ENCODE results near the gene NID1.
"Not testable (repeated sequence)": the region's sequence is repeated elsewhere in the genome, so short reads cannot be mapped to it uniquely, and the experiment has no call there.

The NID1 gene

DNA sequence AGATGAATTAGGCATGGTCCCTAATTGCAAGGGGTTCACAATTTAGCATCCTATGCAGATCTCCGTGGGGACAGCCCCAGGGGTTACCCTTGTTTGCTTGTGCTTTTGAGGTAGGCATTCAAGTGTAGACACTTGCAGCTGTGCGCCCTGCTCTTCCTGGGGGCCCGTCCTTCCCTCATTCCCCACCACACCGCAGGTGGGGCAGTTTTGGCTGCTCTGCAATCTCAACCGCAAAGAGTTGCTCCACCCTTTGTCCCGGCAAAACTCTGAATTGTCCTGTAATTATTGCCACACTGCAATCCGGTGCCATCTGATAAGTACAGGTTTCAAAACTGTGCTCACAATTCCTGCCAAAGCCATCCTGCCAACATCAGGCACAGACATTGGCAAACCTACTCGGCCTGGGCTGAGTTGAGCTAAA lies 132.8 kb downstream of the NID1 start:
- Mint-ChIP-seq H3K27me3 (peaks cover 0 to under 1% of the 10 kb centered on the region in 2 donors), H3K4me3 (no peak overlapping the region), H3K36me3 (ENCODE audit: insufficient read depth) (no peaks in the 10 kb centered on the region), H3K9me3 (no peaks in the 10 kb centered on the region), H3K27ac (no peak overlapping the region), H3K4me1 (ENCODE audit: low read depth in 2 of 2) (peaks cover under 1 to 20% of the 10 kb centered on the region in 2 donors)
- ATAC-seq (replicated peaks) (no peak), DNase-seq (no peak)

- no peak for ATAC-seq (replicated peaks)
- Mint-ChIP-seq H3K9me3 (no peaks in the 10 kb centered on the region), H3K27ac (no peak overlapping the region), H3K4me1 (ENCODE audit: low read depth in 2 of 2) (peaks cover 0 to 19% of the 10 kb centered on the region in 2 donors), H3K36me3 (ENCODE audit: insufficient read depth) (no peaks in the 10 kb centered on the region), H3K4me3 (no peak overlapping the region), H3K27me3 (no peaks in the 10 kb centered on the region)
- DNase-seq: no peak
These were observed 133.6 kb downstream of the NID1 start for GRCh38 chr1:235931171-235931738.

DNA sequence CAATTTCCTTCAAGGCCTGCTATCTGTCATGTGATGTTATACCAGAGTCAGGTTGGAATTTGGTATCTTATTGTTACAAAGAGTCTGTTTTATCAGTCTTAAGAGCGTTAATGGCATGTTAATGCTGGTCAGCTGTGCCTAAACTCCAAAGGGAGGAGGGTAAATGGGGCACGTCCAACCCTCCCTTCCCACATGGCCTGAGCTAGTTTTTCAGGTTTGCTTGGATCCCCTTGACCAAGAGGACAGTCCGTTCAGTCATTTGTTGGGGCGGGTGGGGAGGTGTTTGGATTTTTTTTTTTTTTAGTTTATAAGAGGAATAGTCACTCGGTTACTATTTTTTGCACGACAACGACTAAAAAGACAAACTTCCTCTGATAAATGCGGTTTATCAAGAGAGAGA lies 134.3 kb downstream of the NID1 start:
- no peaks in the 10 kb centered on the region for H3K27me3 Mint-ChIP-seq
- H3K36me3 Mint-ChIP-seq (ENCODE audit: insufficient read depth): no peaks in the 10 kb centered on the region
- H3K4me1 Mint-ChIP-seq (ENCODE audit: low read depth in 2 of 2): peaks cover 0 to 12% of the 10 kb centered on the region in 2 donors
- ATAC-seq (replicated peaks) (no peak), DNase-seq (no peak)
- no peak overlapping the region for H3K27ac Mint-ChIP-seq
- H3K4me3 Mint-ChIP-seq: no peak overlapping the region
- no peaks in the 10 kb centered on the region for H3K9me3 Mint-ChIP-seq

GRCh38 chr1:235929216-235929615 lies 135.7 kb downstream of the NID1 start:
- H3K27me3 Mint-ChIP-seq: no peaks in the 10 kb centered on the region
- H3K4me1 Mint-ChIP-seq (ENCODE audit: low read depth in 2 of 2): peaks cover 4 to 14% of the 10 kb centered on the region in 2 donors
- H3K9me3 Mint-ChIP-seq: no peaks in the 10 kb centered on the region
- no peak overlapping the region for H3K27ac Mint-ChIP-seq
- no peak overlapping the region for H3K4me3 Mint-ChIP-seq
- ATAC-seq (replicated peaks) (no peak), DNase-seq (no peak)
- no peaks in the 10 kb centered on the region for H3K36me3 Mint-ChIP-seq (ENCODE audit: insufficient read depth)

GRCh38 chr1:235928197-235928596 lies 136.7 kb downstream of the NID1 start:
- H3K27ac Mint-ChIP-seq: no peak overlapping the region
- H3K4me1 Mint-ChIP-seq (ENCODE audit: low read depth in 2 of 2): peaks cover 12 to 25% of the 10 kb centered on the region in 2 donors
- H3K36me3 Mint-ChIP-seq (ENCODE audit: insufficient read depth): no peaks in the 10 kb centered on the region
- ATAC-seq (replicated peaks) (no peak), DNase-seq (no peak)
- no peaks in the 10 kb centered on the region for H3K27me3 Mint-ChIP-seq
- H3K4me3 Mint-ChIP-seq: no peak overlapping the region
- H3K9me3 Mint-ChIP-seq: no peaks in the 10 kb centered on the region

- peaks cover 18 to 29% of the 10 kb centered on the region in 2 donors for H3K4me1 Mint-ChIP-seq (ENCODE audit: low read depth in 2 of 2)
These were observed 137.3 kb downstream of the NID1 start for GRCh38 chr1:235927551-235927950.

More at GRCh38 chr1:235927551-235927950, 137.3 kb downstream of the NID1 start:
- not testable (repeated sequence) for DNase-seq; H3K4me3 Mint-ChIP-seq; H3K36me3 Mint-ChIP-seq (ENCODE audit: insufficient read depth); H3K27me3 Mint-ChIP-seq; H3K27ac Mint-ChIP-seq; H3K9me3 Mint-ChIP-seq; ATAC-seq (replicated peaks)
